GM23338 (cell line): ENCODE results near the gene TBC1D14. TPM values are rescaled to one million over a fixed set of nuclear protein-coding genes. Genes with fewer than 3 reads are reported as not detected.

Experiments used
- ATAC-seq: fragments of 200-7000 bp; cut with Tn5 transposase; 3 replicates; pipeline ENCODE4 v1.9.1; 2020
- DNase-seq: peaks from one replicate; pipeline ENCODE4 v3.0.0-alpha.2; 2015; ENCODE audit warnings: low spot score
- H2AFZ ChIP-seq: fragments of 200-600 bp; sonication (generic); 2 replicates; pipeline ENCODE4 v1.8.0; 2016; ENCODE audit warnings: antibody characterized with exemption, mild to moderate bottlenecking, moderate library complexity
- H3F3A ChIP-seq: fragments of 200-600 bp; sonication (generic); replicated peaks from 2 replicates; pipeline ENCODE4 v1.8.0; 2017; ENCODE audit warnings: antibody characterized with exemption, mixed run types, low read depth
- H3K27ac ChIP-seq: fragments of 200-600 bp; sonication (generic); 2 replicates; pipeline ENCODE4 v1.6.1; 2016; ENCODE audit warnings: low read depth
- H3K27me3 ChIP-seq: fragments of 200-600 bp; sonication (generic); 2 replicates; pipeline ENCODE4 v1.8.0; 2016; ENCODE audit warnings: mild to moderate bottlenecking, mixed run types, moderate library complexity; ENCODE audit not compliant: insufficient read depth
- H3K36me3 ChIP-seq: fragments of 200-600 bp; sonication (generic); 2 replicates; pipeline ENCODE4 v1.8.0; 2016; ENCODE audit warnings: mild to moderate bottlenecking; ENCODE audit not compliant: insufficient read depth
- H3K4me1 ChIP-seq: fragments of 200-600 bp; sonication (generic); 2 replicates; pipeline ENCODE4 v1.8.0; 2016; ENCODE audit warnings: mild to moderate bottlenecking, moderate library complexity; ENCODE audit not compliant: insufficient read depth
- H3K4me2 ChIP-seq: fragments of 200-600 bp; sonication (generic); 2 replicates; pipeline ENCODE4 v1.7.1; 2017; ENCODE audit warnings: mixed run types
- H3K4me3 ChIP-seq: fragments of 200-600 bp; sonication (generic); 2 replicates; pipeline ENCODE4 v1.6.1; 2016; ENCODE audit warnings: mixed run types
- H3K79me2 ChIP-seq: fragments of 200-600 bp; sonication (generic); replicated peaks from 2 replicates; pipeline ENCODE4 v1.8.0; 2017; ENCODE audit warnings: mild to moderate bottlenecking; ENCODE audit not compliant: insufficient read depth
- H3K9me2 ChIP-seq: fragments of 200-600 bp; sonication (generic); 2 replicates; pipeline ENCODE4 v1.8.0; 2017; ENCODE audit not compliant: insufficient read depth
- H4K20me1 ChIP-seq: fragments of 200-600 bp; sonication (generic); replicated peaks from 2 replicates; pipeline ENCODE4 v1.8.0; 2017; ENCODE audit warnings: mild to moderate bottlenecking; ENCODE audit not compliant: insufficient read depth
- H3K27ac Mint-ChIP-seq: 2 replicates; pipeline ENCODE4 v1.8.0; 2020; ENCODE audit warnings: inconsistent platforms, mild to moderate bottlenecking, moderate library complexity, mixed read lengths
- H3K27me3 Mint-ChIP-seq: 3 replicates; pipeline ENCODE4 v1.8.0; 2022; ENCODE audit warnings: low read depth, mild to moderate bottlenecking, moderate library complexity, mixed read lengths, inconsistent platforms; ENCODE audit not compliant: insufficient read depth, poor library complexity
- H3K36me3 Mint-ChIP-seq: 3 replicates; pipeline ENCODE4 v1.8.0; 2021; ENCODE audit warnings: low read depth, mild to moderate bottlenecking, inconsistent platforms, moderate library complexity, mixed read lengths
- H3K4me1 Mint-ChIP-seq: 3 replicates; pipeline ENCODE4 v1.8.0; 2020; ENCODE audit warnings: mild to moderate bottlenecking, inconsistent platforms, mixed read lengths
- H3K4me3 Mint-ChIP-seq: 3 replicates; pipeline ENCODE4 v1.8.0; 2021; ENCODE audit warnings: moderate library complexity, mild to moderate bottlenecking, inconsistent platforms, mixed read lengths
- H3K9me3 Mint-ChIP-seq: 3 replicates; pipeline ENCODE4 v1.8.0; 2020; ENCODE audit warnings: moderate library complexity, mild to moderate bottlenecking, inconsistent platforms, mixed read lengths
- JUNB ChIP-seq: IDR thresholded peaks from one replicate; pipeline ENCODE4 v1.6.1; 2016; ENCODE audit warnings: antibody characterized with exemption; ENCODE audit not compliant: unreplicated experiment
- POLR2AphosphoS5 ChIP-seq: IDR thresholded peaks from 2 replicates; pipeline ENCODE4 v1.6.1; 2016; ENCODE audit warnings: antibody characterized with exemption, low read depth
- STAT1 ChIP-seq: IDR thresholded peaks from one replicate; pipeline ENCODE4 v1.6.1; 2016; ENCODE audit warnings: antibody characterized with exemption; ENCODE audit not compliant: unreplicated experiment
- ZNF331 ChIP-seq: fragments of 250-450 bp; sonication (Bioruptor Pico); IDR thresholded peaks from 2 replicates; pipeline ENCODE4 v1.5.0; 2020; ENCODE audit warnings: low read depth, mild to moderate bottlenecking, moderate library complexity
- long read RNA-seq: library from polyadenylated mRNA; unstranded; transcript quantifications from one replicate; pipeline ENCODE4 v2.0.0, GENCODE V29; 2020; ENCODE audit not compliant: unreplicated experiment
- polyA plus RNA-seq: library from polyadenylated mRNA; unstranded; fragments of >200 nt; fragmentation: Nextera tagmentation; extraction: Ambion mirVana; gene quantifications from 2 replicates; pipeline ENCODE4 v1.2.1, GENCODE V29; 2016
- total RNA-seq: library from RNA; depleted of rRNA; stranded (reverse); fragments of >200 nt; shearing (Covaris generic); gene quantifications from 2 replicates; pipeline ENCODE4 v1.2.3, GENCODE V29; 2014; rRNA removed
- TF ChIP-seq, protein P1 (sequence below): fragments of 250-450 bp; sonication (Bioruptor Pico); IDR thresholded peaks from 2 replicates; pipeline ENCODE4 v1.5.0; 2020; ENCODE audit warnings: mild to moderate bottlenecking, moderate library complexity
- TF ChIP-seq, protein P2 (sequence below), 2 experiments: fragments of 200-600 bp in 1 of 2; sonication (generic) in 1 of 2; conservative IDR thresholded peaks; 2 replicates each; pipeline versions ENCODE4 v1.5.1 to v1.6.1; 2016 to 2017; ENCODE audit warnings: antibody characterized with exemption in 2 of 2, low read depth in 2 of 2, mild to moderate bottlenecking in 2 of 2, moderate library complexity in 1 of 2
- TF ChIP-seq, protein P3 (sequence below): IDR thresholded peaks from one replicate; pipeline ENCODE4 v1.6.1; 2018; ENCODE audit warnings: antibody characterized with exemption; ENCODE audit not compliant: unreplicated experiment
- TF ChIP-seq, protein P4 (sequence below): IDR thresholded peaks from 2 replicates; pipeline ENCODE4 v1.6.1; 2016; ENCODE audit warnings: antibody characterized with exemption

TBC1D14 gene, protein sequence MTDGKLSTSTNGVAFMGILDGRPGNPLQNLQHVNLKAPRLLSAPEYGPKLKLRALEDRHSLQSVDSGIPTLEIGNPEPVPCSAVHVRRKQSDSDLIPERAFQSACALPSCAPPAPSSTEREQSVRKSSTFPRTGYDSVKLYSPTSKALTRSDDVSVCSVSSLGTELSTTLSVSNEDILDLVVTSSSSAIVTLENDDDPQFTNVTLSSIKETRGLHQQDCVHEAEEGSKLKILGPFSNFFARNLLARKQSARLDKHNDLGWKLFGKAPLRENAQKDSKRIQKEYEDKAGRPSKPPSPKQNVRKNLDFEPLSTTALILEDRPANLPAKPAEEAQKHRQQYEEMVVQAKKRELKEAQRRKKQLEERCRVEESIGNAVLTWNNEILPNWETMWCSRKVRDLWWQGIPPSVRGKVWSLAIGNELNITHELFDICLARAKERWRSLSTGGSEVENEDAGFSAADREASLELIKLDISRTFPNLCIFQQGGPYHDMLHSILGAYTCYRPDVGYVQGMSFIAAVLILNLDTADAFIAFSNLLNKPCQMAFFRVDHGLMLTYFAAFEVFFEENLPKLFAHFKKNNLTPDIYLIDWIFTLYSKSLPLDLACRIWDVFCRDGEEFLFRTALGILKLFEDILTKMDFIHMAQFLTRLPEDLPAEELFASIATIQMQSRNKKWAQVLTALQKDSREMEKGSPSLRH
- 59.7 and 66.3 TPM in 2 replicates for total RNA-seq
- polyA plus RNA-seq = 15.8 and 18.2 TPM in 2 replicates
- long read RNA-seq, full-length matches to known transcripts = 4 of 6 reads
- long read RNA-seq, partial matches to known transcripts = 0 of 6 reads
- long read RNA-seq, other reads (novel, unspliced or antisense) = 2 of 6 reads

DNA sequence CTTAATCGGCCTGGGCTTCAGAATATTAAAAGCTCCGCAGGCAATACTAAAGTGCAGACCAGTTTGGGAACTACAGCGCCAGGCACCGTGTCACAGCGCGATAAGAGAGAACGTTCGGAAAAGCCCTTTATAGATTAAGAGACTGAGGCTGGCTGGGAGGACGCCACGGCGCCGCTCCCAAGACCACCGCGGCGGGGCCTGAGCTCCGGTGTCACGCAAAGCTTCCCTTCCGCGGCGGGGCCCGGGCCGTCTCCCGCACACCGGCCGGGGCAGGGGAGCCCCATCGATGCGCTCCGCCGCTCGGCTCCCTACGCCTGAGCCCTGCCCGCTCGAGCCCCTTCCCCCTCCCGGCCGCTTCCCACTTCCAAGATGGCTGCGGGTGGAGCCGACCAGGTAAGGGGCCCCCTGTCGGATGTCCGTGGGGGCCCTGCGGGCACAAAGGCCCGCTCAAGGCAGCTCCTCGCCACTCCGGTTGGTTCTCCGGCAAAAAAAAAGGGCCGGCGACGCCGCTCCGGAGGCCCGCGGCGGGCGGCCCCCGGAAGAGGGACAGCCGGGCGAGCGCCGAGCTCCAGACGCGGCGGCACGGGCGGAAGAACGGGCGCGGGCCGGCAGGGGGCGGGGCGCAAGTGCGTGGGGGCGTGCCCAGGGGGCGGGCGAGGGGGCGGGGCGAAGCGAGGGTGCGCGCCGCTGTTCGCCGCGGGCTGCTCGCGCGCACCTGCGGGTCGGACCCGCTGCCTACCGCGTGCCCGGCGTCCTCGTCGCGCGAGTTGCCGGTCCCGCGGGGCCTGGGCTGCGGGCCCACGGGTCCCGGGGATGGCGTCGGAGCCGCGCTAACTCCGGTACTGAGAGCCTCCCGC is at the start of gene TBC1D14:
Gene TBC1D14, plus strand, starts transcription at position 714 of the 857 bp plus-strand sequence. CDS start 13,564 bp downstream, outside the sequence.
- peak within 1 kb of the TSS; percentile 89 for H3K4me3 ChIP-seq
- Mint-ChIP-seq H3K9me3 (no peaks in the 10 kb centered on the region; the same call in 2 of the 3 replicates), H3K27me3 (peaks cover 32% of the 10 kb centered on the region), H3K27ac (peak within 1 kb of the TSS; percentile 72; the same call in 1 of the 2 replicates), H3K4me3 (peak within 1 kb of the TSS; percentile 94), H3K4me1 (peaks cover 29% of the 10 kb centered on the region), H3K36me3 (no peaks in the 10 kb centered on the region)
- peaks cover 9% of the 10 kb centered on the region for H4K20me1 ChIP-seq
- H3K27ac ChIP-seq = peak within 1 kb of the TSS; percentile 93
- H3K27me3 ChIP-seq = peaks cover 12% of the 10 kb centered on the region
- peaks cover 30% of the 10 kb centered on the region for H3K79me2 ChIP-seq
- DNase-seq (peak; percentile 94), ATAC-seq (peak; percentile 80)
- TF ChIP-seq, protein P1, sequence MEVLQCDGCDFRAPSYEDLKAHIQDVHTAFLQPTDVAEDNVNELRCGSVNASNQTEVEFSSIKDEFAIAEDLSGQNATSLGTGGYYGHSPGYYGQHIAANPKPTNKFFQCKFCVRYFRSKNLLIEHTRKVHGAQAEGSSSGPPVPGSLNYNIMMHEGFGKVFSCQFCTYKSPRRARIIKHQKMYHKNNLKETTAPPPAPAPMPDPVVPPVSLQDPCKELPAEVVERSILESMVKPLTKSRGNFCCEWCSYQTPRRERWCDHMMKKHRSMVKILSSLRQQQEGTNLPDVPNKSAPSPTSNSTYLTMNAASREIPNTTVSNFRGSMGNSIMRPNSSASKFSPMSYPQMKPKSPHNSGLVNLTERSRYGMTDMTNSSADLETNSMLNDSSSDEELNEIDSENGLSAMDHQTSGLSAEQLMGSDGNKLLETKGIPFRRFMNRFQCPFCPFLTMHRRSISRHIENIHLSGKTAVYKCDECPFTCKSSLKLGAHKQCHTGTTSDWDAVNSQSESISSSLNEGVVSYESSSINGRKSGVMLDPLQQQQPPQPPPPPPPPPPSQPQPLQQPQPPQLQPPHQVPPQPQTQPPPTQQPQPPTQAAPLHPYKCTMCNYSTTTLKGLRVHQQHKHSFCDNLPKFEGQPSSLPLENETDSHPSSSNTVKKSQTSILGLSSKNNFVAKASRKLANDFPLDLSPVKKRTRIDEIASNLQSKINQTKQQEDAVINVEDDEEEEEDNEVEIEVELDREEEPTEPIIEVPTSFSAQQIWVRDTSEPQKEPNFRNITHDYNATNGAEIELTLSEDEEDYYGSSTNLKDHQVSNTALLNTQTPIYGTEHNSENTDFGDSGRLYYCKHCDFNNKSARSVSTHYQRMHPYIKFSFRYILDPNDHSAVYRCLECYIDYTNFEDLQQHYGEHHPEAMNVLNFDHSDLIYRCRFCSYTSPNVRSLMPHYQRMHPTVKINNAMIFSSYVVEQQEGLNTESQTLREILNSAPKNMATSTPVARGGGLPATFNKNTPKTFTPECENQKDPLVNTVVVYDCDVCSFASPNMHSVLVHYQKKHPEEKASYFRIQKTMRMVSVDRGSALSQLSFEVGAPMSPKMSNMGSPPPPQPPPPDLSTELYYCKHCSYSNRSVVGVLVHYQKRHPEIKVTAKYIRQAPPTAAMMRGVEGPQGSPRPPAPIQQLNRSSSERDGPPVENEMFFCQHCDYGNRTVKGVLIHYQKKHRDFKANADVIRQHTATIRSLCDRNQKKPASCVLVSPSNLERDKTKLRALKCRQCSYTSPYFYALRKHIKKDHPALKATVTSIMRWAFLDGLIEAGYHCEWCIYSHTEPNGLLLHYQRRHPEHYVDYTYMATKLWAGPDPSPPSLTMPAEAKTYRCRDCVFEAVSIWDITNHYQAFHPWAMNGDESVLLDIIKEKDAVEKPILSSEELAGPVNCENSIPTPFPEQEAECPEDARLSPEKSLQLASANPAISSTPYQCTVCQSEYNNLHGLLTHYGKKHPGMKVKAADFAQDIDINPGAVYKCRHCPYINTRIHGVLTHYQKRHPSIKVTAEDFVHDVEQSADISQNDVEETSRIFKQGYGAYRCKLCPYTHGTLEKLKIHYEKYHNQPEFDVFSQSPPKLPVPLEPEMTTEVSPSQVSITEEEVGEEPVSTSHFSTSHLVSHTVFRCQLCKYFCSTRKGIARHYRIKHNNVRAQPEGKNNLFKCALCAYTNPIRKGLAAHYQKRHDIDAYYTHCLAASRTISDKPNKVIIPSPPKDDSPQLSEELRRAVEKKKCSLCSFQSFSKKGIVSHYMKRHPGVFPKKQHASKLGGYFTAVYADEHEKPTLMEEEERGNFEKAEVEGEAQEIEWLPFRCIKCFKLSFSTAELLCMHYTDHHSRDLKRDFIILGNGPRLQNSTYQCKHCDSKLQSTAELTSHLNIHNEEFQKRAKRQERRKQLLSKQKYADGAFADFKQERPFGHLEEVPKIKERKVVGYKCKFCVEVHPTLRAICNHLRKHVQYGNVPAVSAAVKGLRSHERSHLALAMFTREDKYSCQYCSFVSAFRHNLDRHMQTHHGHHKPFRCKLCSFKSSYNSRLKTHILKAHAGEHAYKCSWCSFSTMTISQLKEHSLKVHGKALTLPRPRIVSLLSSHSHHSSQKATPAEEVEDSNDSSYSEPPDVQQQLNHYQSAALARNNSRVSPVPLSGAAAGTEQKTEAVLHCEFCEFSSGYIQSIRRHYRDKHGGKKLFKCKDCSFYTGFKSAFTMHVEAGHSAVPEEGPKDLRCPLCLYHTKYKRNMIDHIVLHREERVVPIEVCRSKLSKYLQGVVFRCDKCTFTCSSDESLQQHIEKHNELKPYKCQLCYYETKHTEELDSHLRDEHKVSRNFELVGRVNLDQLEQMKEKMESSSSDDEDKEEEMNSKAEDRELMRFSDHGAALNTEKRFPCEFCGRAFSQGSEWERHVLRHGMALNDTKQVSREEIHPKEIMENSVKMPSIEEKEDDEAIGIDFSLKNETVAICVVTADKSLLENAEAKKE (CRISPR knock-in tag) = no peak
- TF ChIP-seq ZNF331 (CRISPR knock-in tag) = no peak
- TF ChIP-seq, protein P2, sequence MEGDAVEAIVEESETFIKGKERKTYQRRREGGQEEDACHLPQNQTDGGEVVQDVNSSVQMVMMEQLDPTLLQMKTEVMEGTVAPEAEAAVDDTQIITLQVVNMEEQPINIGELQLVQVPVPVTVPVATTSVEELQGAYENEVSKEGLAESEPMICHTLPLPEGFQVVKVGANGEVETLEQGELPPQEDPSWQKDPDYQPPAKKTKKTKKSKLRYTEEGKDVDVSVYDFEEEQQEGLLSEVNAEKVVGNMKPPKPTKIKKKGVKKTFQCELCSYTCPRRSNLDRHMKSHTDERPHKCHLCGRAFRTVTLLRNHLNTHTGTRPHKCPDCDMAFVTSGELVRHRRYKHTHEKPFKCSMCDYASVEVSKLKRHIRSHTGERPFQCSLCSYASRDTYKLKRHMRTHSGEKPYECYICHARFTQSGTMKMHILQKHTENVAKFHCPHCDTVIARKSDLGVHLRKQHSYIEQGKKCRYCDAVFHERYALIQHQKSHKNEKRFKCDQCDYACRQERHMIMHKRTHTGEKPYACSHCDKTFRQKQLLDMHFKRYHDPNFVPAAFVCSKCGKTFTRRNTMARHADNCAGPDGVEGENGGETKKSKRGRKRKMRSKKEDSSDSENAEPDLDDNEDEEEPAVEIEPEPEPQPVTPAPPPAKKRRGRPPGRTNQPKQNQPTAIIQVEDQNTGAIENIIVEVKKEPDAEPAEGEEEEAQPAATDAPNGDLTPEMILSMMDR (conservative IDR thresholded peaks at IDR 0.05; ENCODE audit: low read depth in 2 of 2) = peak in 1 of 2 experiments; percentile 12; a peak in 1 of 4 replicates
- TF ChIP-seq, protein P3, sequence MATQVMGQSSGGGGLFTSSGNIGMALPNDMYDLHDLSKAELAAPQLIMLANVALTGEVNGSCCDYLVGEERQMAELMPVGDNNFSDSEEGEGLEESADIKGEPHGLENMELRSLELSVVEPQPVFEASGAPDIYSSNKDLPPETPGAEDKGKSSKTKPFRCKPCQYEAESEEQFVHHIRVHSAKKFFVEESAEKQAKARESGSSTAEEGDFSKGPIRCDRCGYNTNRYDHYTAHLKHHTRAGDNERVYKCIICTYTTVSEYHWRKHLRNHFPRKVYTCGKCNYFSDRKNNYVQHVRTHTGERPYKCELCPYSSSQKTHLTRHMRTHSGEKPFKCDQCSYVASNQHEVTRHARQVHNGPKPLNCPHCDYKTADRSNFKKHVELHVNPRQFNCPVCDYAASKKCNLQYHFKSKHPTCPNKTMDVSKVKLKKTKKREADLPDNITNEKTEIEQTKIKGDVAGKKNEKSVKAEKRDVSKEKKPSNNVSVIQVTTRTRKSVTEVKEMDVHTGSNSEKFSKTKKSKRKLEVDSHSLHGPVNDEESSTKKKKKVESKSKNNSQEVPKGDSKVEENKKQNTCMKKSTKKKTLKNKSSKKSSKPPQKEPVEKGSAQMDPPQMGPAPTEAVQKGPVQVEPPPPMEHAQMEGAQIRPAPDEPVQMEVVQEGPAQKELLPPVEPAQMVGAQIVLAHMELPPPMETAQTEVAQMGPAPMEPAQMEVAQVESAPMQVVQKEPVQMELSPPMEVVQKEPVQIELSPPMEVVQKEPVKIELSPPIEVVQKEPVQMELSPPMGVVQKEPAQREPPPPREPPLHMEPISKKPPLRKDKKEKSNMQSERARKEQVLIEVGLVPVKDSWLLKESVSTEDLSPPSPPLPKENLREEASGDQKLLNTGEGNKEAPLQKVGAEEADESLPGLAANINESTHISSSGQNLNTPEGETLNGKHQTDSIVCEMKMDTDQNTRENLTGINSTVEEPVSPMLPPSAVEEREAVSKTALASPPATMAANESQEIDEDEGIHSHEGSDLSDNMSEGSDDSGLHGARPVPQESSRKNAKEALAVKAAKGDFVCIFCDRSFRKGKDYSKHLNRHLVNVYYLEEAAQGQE = no peak
- TF ChIP-seq, protein P4, sequence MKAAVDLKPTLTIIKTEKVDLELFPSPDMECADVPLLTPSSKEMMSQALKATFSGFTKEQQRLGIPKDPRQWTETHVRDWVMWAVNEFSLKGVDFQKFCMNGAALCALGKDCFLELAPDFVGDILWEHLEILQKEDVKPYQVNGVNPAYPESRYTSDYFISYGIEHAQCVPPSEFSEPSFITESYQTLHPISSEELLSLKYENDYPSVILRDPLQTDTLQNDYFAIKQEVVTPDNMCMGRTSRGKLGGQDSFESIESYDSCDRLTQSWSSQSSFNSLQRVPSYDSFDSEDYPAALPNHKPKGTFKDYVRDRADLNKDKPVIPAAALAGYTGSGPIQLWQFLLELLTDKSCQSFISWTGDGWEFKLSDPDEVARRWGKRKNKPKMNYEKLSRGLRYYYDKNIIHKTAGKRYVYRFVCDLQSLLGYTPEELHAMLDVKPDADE = peak; percentile 75; the same call in 1 of the 2 replicates
- no peak for TF ChIP-seq STAT1
- TF ChIP-seq JUNB = no peak
- peak; percentile 32; the same call in 1 of the 2 replicates for TF ChIP-seq POLR2AphosphoS5
- no peaks in the 10 kb centered on the region for H3K36me3 ChIP-seq
- peaks cover 8% of the 10 kb centered on the region; the same call in 1 of the 2 replicates for H3F3A ChIP-seq
- peaks cover 11% of the 10 kb centered on the region for H3K4me1 ChIP-seq
- H2AFZ ChIP-seq = peak within 1 kb of the TSS; percentile 91
- peak within 1 kb of the TSS; percentile 98 for H3K4me2 ChIP-seq
- H3K9me2 ChIP-seq = no peaks in the 10 kb centered on the region
